ENCODE results near the gene ZW10.

DNA sequence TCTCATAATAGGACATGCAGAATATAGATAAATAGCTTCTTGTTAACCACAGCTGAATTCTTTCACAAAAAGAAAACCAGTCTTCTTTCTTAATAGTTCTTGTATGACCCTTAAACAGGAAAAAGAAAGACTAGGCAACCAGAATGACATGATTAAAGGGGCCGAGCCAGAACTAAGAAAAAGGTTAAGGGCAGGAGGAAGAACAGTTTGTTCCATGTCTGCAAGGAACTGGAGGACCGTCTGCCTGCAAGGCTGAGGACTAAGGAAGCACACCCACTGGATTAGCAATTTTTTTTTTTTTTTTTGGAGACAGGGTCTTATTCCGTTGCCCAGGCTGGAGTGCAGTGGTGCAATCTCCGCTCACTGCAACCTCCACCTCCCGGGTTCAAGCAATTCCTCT, 41.4 kb downstream of the ZW10 start:
- TF ChIP-seq EZH2 (IDR thresholded peaks at IDR 0.05), result no peak
- TF ChIP-seq, protein P1, sequence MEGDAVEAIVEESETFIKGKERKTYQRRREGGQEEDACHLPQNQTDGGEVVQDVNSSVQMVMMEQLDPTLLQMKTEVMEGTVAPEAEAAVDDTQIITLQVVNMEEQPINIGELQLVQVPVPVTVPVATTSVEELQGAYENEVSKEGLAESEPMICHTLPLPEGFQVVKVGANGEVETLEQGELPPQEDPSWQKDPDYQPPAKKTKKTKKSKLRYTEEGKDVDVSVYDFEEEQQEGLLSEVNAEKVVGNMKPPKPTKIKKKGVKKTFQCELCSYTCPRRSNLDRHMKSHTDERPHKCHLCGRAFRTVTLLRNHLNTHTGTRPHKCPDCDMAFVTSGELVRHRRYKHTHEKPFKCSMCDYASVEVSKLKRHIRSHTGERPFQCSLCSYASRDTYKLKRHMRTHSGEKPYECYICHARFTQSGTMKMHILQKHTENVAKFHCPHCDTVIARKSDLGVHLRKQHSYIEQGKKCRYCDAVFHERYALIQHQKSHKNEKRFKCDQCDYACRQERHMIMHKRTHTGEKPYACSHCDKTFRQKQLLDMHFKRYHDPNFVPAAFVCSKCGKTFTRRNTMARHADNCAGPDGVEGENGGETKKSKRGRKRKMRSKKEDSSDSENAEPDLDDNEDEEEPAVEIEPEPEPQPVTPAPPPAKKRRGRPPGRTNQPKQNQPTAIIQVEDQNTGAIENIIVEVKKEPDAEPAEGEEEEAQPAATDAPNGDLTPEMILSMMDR (IDR thresholded peaks at IDR 0.05), result no peak
